ENCODE data around the gene BRIX1. TPM values are rescaled to one million over a fixed set of nuclear protein-coding genes. Genes with fewer than 3 reads are reported as not detected.

The BRIX1 gene, protein sequence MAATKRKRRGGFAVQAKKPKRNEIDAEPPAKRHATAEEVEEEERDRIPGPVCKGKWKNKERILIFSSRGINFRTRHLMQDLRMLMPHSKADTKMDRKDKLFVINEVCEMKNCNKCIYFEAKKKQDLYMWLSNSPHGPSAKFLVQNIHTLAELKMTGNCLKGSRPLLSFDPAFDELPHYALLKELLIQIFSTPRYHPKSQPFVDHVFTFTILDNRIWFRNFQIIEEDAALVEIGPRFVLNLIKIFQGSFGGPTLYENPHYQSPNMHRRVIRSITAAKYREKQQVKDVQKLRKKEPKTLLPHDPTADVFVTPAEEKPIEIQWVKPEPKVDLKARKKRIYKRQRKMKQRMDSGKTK
- total RNA-seq = 110 TPM in 2 replicates

DNA sequence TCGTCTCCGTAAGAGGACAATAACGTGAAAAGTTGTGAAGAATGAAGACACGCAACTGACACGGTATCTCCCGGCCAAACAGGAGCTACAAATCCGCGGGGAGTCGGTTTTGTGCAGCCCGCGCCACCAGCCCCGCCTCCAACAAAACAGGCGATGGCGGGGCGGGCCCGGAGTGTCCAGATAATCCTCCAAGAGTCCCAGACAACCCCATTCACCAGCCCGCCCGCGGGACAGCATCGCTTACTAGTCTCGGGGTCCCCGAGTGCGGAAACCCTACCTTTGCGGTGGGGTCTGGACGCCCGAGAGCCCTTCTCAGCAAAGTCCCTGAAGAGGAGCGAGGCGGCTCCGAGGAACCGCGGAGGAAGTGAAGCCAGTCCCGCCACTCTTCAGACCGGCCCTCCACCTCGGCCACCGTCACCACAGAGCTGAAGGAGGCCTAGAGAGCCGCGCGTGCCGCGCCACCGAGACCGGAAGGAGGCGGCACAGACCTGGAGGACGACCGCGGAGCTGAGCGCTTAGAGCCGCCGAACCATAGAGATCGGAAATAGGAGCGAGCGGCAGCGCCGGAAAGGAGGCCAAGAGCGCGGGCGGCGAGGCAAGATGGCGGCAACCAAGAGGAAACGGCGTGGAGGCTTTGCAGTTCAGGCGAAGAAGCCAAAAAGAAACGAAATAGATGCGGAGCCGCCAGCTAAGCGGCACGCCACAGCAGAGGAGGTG is at the start of gene BRIX1, which contains the start of gene RAD1:
BRIX1 (plus strand) TSS at position 573 of the 717 bp plus-strand sequence; CDS start at position 601, 28 bp downstream.
RAD1 (minus strand) TSS at position 366 of the 717 bp plus-strand sequence. CDS start 612 bp downstream, outside the sequence.
- intact Hi-C loops (cut with micrococcal nuclease) = loop anchor here (1.0 to 5.0 kb wide), 8 partner anchors 9 to 1962 kb away; partner anchors contain the start of genes DNAJC21, NIPBL, SPEF2 and TARS1
- peak; percentile 94 for DNase-seq (ENCODE audit: low spot score)
- H3K4me3 Mint-ChIP-seq = no peak within 1 kb of the TSS
- no peaks in the 10 kb centered on the region for H3K27me3 Mint-ChIP-seq (ENCODE audit: insufficient read depth)
- H3K4me1 Mint-ChIP-seq (ENCODE audit: low read depth) = peaks cover 35% of the 10 kb centered on the region
- peaks cover 30% of the 10 kb centered on the region for H3K36me3 Mint-ChIP-seq (ENCODE audit: low read depth)
- peak within 1 kb of the TSS; percentile 74 for H3K27ac Mint-ChIP-seq
- no peaks in the 10 kb centered on the region for H3K9me3 Mint-ChIP-seq

DNA sequence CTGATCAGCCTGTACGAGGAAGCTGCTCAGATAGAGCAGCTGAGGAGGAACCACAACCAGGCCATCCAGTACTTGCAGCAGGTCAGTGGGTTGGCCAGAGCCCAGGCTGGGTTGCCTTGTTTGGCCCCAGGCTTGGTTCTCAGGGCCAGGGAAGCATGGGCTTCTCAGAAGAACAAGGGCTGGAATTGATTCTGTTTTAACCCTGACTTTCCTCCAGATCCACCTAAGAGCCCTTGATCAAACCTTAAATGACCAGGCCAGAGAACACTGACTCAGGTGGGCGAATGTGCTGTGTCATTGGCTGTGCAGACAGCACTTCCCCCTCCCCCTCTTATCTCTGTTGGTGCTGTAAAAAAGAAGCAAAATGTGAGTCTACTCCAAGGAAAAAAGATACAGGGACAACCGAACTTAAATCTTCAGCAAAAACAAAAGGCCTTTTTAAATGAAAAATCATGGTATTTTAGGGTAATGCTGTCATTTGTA is 48.5 kb upstream of the BRIX1 start:
- intact Hi-C loops (cut with micrococcal nuclease) = no loop called here
- no peaks in the 10 kb centered on the region for H3K9me3 Mint-ChIP-seq
- no peak for DNase-seq (ENCODE audit: low spot score)
- no peak overlapping the region for H3K4me3 Mint-ChIP-seq
- peaks cover 5% of the 10 kb centered on the region for H3K27me3 Mint-ChIP-seq (ENCODE audit: insufficient read depth)
- H3K4me1 Mint-ChIP-seq (ENCODE audit: low read depth) = no peaks in the 10 kb centered on the region
- no peak overlapping the region for H3K27ac Mint-ChIP-seq
- H3K36me3 Mint-ChIP-seq (ENCODE audit: low read depth) = no peaks in the 10 kb centered on the region

DNA sequence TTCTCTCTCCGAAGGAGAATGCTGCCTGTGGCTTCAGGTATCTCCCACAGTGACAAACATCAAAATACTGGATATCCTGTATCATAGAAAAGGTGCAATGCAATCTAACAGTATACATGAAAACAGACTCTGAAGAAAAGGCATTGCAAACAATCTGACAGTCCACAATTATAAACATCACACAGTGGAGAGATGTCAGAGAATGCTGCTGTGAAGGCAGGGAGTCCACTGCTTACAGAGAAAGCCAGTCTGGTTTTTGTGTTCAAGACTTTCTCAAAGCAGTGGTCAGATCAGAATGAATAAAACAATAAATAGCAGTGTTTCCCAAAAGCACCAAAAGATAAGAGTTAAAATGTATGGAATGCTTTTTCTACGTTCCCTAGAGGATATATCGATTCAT is 47.9 kb upstream of the BRIX1 start:
- Mint-ChIP-seq H3K27ac (no peak overlapping the region), H3K27me3 (ENCODE audit: insufficient read depth) (peaks cover 5% of the 10 kb centered on the region), H3K36me3 (ENCODE audit: low read depth) (no peaks in the 10 kb centered on the region), H3K4me1 (ENCODE audit: low read depth) (no peaks in the 10 kb centered on the region), H3K9me3 (no peaks in the 10 kb centered on the region), H3K4me3 (no peak overlapping the region)
- DNase-seq (ENCODE audit: low spot score) = no peak
- intact Hi-C loops (cut with micrococcal nuclease) = no loop called here

DNA sequence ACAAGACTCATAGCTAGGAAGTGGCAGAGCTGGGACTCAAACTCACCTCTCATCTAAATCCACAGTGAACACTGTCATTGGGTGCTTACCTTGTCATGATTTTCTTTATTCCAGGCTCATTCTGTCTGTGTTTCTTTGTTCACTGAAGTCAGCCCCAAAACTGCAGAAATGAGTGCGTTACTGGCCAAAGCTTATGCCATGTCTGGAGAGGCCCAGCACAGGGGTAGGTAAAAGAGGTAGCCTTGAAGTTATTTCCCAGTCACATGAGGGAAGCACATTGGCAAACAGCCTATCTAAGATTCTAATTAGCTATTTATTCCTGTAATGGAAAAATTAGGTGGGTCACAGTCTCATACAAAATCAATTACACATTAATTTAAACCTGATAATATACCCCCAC is 46.7 kb upstream of the BRIX1 start:
- no peaks in the 10 kb centered on the region for H3K9me3 Mint-ChIP-seq
- intact Hi-C loops (cut with micrococcal nuclease) = no loop called here
- DNase-seq (ENCODE audit: low spot score) = no peak
- H3K27me3 Mint-ChIP-seq (ENCODE audit: insufficient read depth) = no peaks in the 10 kb centered on the region
- H3K36me3 Mint-ChIP-seq (ENCODE audit: low read depth) = no peaks in the 10 kb centered on the region
- no peak overlapping the region for H3K4me3 Mint-ChIP-seq
- H3K27ac Mint-ChIP-seq = no peak overlapping the region
- no peaks in the 10 kb centered on the region for H3K4me1 Mint-ChIP-seq (ENCODE audit: low read depth)

DNA sequence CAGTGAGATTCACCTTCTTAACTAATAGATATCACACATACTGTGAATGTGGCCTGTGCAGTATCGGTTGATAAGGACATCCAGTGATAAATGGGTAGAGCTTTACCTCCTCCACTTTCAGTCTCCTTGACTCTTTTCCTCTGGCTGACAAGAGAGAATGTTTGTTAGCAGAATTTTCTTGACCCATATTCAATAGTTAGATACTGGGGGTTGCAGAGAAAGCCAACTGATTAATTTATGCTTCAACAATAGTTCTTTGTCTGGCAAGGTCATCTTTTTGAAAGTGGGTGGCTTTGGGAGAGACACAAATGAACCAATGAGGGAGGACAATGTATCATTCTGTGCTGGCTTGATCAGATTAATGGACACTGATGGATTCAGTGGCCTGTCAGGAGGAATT is 46.3 kb upstream of the BRIX1 start:
- H3K9me3 Mint-ChIP-seq = no peaks in the 10 kb centered on the region
- no peak overlapping the region for H3K4me3 Mint-ChIP-seq
- no peak for DNase-seq (ENCODE audit: low spot score)
- no peak overlapping the region for H3K27ac Mint-ChIP-seq
- H3K27me3 Mint-ChIP-seq (ENCODE audit: insufficient read depth) = no peaks in the 10 kb centered on the region
- H3K36me3 Mint-ChIP-seq (ENCODE audit: low read depth) = no peaks in the 10 kb centered on the region
- H3K4me1 Mint-ChIP-seq (ENCODE audit: low read depth) = no peaks in the 10 kb centered on the region
- intact Hi-C loops (cut with micrococcal nuclease) = no loop called here

DNA sequence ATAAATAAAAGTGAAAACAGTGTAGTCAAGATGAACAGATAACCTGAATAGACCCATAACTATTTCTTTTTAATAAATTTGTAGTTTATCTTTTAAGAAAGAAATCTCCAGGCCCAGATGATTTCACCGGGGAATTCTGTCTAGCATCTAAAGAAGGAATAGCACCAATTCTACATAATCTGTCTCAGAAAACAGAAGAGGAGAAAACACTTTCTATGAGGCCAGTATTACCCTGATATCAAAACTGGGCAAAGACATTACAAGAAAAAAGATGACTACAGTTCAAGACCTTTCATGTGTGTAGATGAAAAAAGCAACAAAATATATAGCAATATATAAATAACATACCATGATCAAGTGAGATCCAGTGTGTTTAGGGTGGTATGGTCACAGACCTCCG is 45.1 kb upstream of the BRIX1 start:
- Mint-ChIP-seq H3K27me3 (ENCODE audit: insufficient read depth) (no peaks in the 10 kb centered on the region), H3K27ac (no peak overlapping the region), H3K36me3 (ENCODE audit: low read depth) (no peaks in the 10 kb centered on the region), H3K4me1 (ENCODE audit: low read depth) (no peaks in the 10 kb centered on the region), H3K9me3 (no peaks in the 10 kb centered on the region), H3K4me3 (no peak overlapping the region)
- intact Hi-C loops (cut with micrococcal nuclease) = no loop called here
- DNase-seq (ENCODE audit: low spot score) = no peak

DNA sequence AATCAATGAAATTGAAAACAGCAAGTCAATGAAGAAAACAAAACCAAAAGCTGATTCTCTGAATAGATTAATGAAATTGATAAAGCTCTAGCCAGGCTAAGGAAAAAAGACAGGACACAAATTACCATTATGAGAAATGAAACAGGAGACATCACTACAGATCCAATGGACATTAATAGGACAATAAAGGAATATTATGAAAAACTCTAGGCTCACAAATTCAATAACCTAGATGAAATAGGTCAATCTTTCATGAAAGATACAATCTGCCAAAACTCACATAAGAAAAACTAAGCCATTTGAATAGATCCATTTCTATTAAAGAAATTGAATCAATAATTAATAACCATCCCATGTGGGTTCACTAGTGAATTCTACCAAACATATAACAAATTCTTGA is 39.2 kb upstream of the BRIX1 start:
- H3K4me3 Mint-ChIP-seq = no peak overlapping the region
- no peak overlapping the region for H3K27ac Mint-ChIP-seq

DNA sequence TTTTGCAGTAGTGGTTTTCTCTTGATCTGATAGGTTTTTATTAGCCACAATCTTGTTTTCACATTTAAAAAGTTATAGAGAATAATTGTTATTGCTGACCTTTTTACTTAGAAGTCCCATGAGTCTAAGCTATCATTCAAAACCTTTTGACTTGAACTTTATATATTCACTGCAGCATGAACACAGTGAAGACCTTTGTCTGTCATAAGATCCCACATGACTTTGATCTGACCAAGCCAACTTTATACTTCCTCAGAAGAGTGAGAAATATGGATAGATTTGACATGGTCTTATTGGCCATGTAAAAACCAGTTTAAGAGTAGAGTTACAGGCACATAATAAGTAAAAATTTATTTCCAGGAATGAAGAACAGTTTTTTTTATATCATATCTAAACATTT is 34.3 kb upstream of the BRIX1 start:
- Mint-ChIP-seq H3K27ac (no peak overlapping the region), H3K36me3 (ENCODE audit: low read depth) (no peaks in the 10 kb centered on the region), H3K9me3 (peaks cover 3% of the 10 kb centered on the region), H3K4me1 (ENCODE audit: low read depth) (no peaks in the 10 kb centered on the region), H3K27me3 (ENCODE audit: insufficient read depth) (peaks cover 12% of the 10 kb centered on the region), H3K4me3 (no peak overlapping the region)
- intact Hi-C loops (cut with micrococcal nuclease) = no loop called here
- no peak for DNase-seq (ENCODE audit: low spot score)

More for the DNA sequence above, 39.2 kb upstream of the BRIX1 start:
- H3K27me3 Mint-ChIP-seq (ENCODE audit: insufficient read depth) = peaks cover 4% of the 10 kb centered on the region
- intact Hi-C loops (cut with micrococcal nuclease) = no loop called here
- DNase-seq (ENCODE audit: low spot score) = no peak
- no peaks in the 10 kb centered on the region for H3K36me3 Mint-ChIP-seq (ENCODE audit: low read depth)
- H3K4me1 Mint-ChIP-seq (ENCODE audit: low read depth) = no peaks in the 10 kb centered on the region
- H3K9me3 Mint-ChIP-seq = peaks cover 6% of the 10 kb centered on the region

DNA sequence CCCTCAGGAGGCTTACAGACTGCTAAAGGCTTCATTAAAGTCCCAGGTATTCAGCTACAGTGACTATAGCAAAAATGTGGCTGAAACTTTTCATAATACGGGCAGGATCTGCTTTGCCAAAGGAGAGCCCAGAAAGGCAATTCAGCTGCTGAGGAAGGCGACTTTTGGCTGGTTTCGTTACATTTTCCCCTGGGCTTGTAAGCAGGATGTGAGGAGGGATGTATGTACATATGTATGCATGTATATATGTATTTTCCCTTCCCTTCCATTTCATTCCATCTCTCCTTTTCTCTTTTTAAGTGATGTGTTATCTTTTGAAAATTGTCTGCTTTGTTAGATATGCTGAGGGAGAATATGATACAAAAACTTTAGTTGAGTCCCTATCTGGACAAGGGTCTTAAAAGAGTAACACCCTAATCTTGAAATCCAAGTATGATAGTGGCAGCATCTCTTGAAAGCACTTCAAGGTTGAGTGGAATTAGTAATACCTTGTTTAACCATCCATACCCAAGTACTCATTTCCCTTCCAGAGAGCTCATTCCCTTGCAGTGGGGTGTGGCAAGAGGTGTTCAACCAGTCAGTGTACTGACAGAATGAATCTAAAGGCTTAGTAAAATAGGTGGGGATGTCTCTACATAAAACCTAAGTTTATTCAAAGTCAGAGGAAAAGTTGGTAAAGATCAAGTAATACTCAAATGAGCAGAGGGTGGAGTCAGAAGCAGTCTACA is 29.0 kb upstream of the BRIX1 start:
- intact Hi-C loops (cut with micrococcal nuclease) = no loop called here
- Mint-ChIP-seq H3K27me3 (ENCODE audit: insufficient read depth) (peaks cover 8% of the 10 kb centered on the region), H3K4me1 (ENCODE audit: low read depth) (no peaks in the 10 kb centered on the region), H3K9me3 (no peaks in the 10 kb centered on the region), H3K4me3 (no peak overlapping the region), H3K36me3 (ENCODE audit: low read depth) (no peaks in the 10 kb centered on the region), H3K27ac (no peak overlapping the region)
- DNase-seq (ENCODE audit: low spot score) = no peak

DNA sequence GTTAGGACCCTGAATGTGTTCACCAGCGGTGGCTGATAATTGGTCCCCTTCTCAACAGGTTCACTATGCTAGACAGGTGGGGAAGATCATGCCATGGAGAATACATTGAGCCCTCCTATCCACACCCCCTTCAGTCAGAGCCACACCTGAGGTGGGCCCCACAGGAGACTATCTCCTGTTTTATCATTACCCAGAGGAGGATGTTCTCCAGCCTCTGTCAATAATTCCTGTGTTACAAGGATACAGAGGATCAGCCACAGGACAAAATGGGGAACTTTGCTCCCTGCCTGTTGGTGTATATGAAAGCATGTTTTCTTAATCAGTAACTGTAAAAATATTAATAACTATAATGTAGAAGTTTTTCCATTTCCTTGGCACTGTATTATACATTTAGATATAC is 26.1 kb upstream of the BRIX1 start:
- Mint-ChIP-seq H3K4me3 (no peak overlapping the region), H3K27ac (no peak overlapping the region), H3K4me1 (ENCODE audit: low read depth) (no peaks in the 10 kb centered on the region), H3K27me3 (ENCODE audit: insufficient read depth) (peaks cover 6% of the 10 kb centered on the region), H3K9me3 (no peaks in the 10 kb centered on the region), H3K36me3 (ENCODE audit: low read depth) (no peaks in the 10 kb centered on the region)
- intact Hi-C loops (cut with micrococcal nuclease) = no loop called here
- no peak for DNase-seq (ENCODE audit: low spot score)

DNA sequence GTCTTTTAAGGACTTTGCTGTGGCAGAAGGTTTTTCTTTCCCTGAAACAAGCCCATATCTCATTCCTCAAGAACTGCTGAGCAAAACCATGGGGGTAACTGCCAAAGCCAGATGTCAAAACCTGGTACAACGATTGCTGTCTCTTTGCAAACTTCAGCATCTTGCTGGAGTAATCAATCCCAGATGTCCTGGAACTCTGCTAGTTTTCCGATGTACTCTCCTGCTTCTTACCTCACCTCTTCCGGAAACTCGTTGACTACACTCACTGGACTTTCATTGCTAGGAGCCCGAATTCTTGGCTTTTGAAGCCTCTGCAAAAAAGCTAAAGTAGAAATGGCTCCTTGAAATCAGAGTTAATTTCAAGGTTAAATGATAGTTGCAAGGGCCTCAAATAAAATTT is 23.5 kb upstream of the BRIX1 start:
- no peaks in the 10 kb centered on the region for H3K36me3 Mint-ChIP-seq (ENCODE audit: low read depth)
- intact Hi-C loops (cut with micrococcal nuclease) = no loop called here
- no peaks in the 10 kb centered on the region for H3K27me3 Mint-ChIP-seq (ENCODE audit: insufficient read depth)
- no peak overlapping the region for H3K4me3 Mint-ChIP-seq
- no peaks in the 10 kb centered on the region for H3K9me3 Mint-ChIP-seq
- DNase-seq (ENCODE audit: low spot score) = no peak
- no peaks in the 10 kb centered on the region for H3K4me1 Mint-ChIP-seq (ENCODE audit: low read depth)
- no peak overlapping the region for H3K27ac Mint-ChIP-seq

DNA sequence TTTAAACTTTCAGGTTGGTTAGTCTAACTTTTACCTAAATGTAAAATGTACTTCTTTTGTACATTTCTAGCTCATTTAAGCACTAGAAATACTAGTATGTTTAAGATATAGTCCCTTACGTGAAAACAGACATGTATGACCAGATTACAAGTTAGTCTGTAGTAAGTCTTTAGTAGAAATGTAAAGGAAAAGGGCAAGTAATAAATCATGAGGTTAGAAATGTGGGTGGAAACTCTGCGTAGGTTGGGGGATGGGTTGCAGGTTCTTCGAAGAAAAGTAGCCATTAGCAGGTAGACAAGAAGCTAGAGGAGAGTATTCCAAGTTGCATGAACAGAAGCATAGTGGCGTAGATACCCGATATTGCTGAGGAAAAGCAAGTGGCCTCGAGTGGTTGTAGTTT is 23.1 kb upstream of the BRIX1 start:
- Mint-ChIP-seq H3K4me1 (ENCODE audit: low read depth) (no peaks in the 10 kb centered on the region), H3K4me3 (no peak overlapping the region), H3K27me3 (ENCODE audit: insufficient read depth) (no peaks in the 10 kb centered on the region), H3K36me3 (ENCODE audit: low read depth) (no peaks in the 10 kb centered on the region), H3K9me3 (no peaks in the 10 kb centered on the region), H3K27ac (no peak overlapping the region)
- no peak for DNase-seq (ENCODE audit: low spot score)
- intact Hi-C loops (cut with micrococcal nuclease) = no loop called here

DNA sequence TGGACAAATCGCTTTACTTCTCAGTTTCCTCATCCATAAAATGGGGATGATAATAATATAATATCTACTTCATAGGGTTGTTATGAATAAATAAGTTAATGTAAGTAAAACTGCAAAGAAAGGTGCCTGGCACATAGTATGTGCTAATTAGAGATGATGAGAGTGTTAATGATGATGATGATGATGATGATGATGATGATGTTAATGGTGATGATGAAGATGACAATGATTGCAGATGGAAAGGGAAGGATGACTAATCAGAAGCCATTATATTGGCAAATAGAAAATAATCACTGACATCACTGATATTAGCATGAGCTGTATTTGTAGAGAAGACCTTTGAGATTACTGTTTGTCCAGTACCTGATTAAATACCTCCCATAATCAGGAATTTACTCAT is 20.8 kb upstream of the BRIX1 start:
- no peak overlapping the region for H3K4me3 Mint-ChIP-seq
- no peak overlapping the region for H3K27ac Mint-ChIP-seq
- no peaks in the 10 kb centered on the region for H3K36me3 Mint-ChIP-seq (ENCODE audit: low read depth)
- H3K4me1 Mint-ChIP-seq (ENCODE audit: low read depth) = no peaks in the 10 kb centered on the region
- H3K27me3 Mint-ChIP-seq (ENCODE audit: insufficient read depth) = no peaks in the 10 kb centered on the region
- no peak for DNase-seq (ENCODE audit: low spot score)
- H3K9me3 Mint-ChIP-seq = no peaks in the 10 kb centered on the region
- intact Hi-C loops (cut with micrococcal nuclease) = no loop called here
